Stimulated activated CD4-positive, alpha-beta T cell treated with anti-CD3 and anti-CD28 coated beads, Interleukin-12 subunit alpha, Interleukin-12 subunit beta, amount 100 ng/mL, for 24 hours (primary cell): ENCODE results near the gene ITGAE.
"Not testable (repeated sequence)": the region's sequence is repeated elsewhere in the genome, so short reads cannot be mapped to it uniquely, and the experiment has no call there.

ENCODE experiments used
- DNase-seq, 2 experiments: peaks; one replicate each; pipeline ENCODE4 v3.0.0-alpha.2; 2020; ENCODE audit warnings: low read depth in 2 of 2

Gene ITGAE

DNA sequence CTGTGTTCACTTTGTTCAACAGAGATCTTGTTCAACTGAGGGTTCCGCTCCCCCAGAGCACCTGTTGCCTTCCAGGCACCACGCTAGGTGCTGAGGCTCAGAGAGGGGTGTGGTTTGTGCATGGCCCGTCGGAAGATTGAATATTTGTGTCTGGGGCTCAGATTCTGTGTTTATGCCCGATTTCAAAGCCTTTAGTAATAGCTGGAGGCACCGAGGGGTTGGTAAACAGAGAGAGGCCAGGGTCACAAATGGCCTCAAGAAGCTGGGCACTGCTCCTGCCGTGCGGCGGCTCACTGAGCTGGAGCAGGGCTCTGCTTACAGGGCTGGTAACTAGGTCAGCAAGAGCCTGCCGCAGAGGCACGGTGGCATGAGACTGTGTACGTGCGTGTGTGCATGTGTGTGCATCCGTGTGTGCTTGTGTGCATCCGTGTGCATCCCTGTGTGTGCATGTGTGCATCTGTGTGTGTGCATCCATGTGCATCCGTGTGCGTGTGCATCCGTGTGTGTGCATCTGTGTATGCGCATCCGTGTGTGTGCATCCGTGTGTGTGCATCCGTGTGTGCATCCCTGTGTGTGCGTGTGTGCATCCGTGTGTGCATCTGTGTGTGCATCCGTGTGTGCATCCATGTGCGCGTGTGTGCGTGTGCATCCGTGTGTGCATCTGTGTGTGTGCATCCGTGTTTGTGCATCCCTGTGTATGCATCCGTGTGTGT, 5.4 kb downstream of the ITGAE start:
- no peak for DNase-seq

- DNase-seq, result no peak
Measured at GRCh38 chr17:3794557-3795389, 6.2 kb downstream of the ITGAE start.

GRCh38 chr17:3794152-3794551, 6.8 kb downstream of the ITGAE start:
- not testable (repeated sequence) for DNase-seq

- DNase-seq, result not testable (repeated sequence)
Measured at GRCh38 chr17:3793258-3793657, 7.7 kb downstream of the ITGAE start.

DNA sequence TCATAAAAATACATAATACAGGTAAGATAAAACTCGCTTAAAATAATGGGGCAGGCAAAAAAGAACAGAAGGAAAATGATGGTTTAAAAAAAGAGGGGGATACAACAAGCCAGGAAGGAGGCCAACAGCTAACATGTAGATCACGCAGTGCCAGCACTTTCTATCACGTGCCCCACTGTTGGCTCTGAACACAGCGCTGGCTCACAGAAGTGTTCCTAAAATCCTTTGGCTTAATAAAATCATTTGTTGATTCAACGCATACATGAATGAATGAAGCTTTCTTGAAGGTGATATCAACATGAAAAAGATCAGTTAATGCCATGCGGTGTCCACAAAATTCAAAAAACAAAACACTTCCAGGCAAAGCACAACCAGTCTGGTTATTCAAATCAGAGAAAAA, 8.5 kb downstream of the ITGAE start:
- no peak for DNase-seq

DNA sequence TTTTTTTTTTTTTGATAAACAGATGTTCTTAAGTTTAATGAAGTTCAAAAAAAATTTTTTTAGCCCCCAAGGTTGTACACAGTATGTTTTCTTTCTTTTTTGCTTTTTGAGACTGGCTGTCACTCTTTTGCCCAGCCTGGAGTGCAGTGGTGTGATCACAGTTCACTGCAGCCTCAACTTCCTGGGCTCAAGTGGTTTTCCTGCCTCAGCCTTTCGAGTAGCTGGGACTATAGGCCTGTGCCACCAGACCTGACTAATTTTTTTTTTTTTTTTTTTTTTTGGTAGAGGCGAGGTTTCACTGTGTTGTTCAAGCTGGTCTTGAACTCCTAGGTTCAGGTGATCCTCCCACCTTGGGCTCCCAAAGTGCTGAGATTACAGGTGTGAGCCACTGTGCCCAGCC, 12.8 kb downstream of the ITGAE start:
- DNase-seq, result no peak

DNA sequence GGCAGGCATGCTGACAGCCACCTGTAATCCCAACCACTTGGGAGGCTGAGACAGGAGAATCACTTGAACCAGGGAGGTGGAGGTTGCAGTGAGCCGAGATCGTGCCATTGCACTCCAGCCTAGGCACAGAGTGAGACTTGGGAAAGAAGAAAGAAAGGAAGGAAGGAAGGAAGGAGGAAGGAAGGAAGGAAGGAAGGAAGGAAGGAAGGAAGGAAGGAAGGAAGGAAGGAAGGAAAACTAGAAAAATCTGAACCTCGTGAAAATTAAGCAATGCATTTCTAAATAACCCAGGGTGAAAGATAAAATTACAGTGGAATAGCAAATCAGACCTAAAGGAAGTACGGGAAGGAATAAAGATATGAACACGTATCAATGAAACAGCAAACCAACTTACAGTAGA, 15.7 kb downstream of the ITGAE start:
- not testable (repeated sequence) for DNase-seq

GRCh38 chr17:3782751-3783150, 18.2 kb downstream of the ITGAE start:
- no peak for DNase-seq

DNA sequence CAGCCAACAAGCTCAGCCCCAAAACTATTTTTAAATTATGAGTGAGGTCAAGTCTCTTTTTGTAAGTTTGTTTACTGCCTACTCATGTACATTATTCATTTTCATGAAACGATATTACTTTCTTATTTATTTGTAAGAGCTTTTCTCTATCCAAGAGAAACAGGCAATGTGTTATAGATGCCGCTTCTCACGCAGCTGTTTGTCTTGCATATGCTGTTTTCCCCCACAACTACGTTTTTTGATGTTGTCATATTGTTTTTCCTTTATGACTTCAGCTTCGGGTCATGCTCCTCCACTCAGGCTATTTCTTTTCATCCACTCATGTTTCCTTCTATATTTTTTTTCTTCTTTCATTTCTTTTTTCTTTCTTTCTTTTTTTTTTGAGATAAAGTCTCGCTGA, 20.0 kb downstream of the ITGAE start:
- no peak for DNase-seq

GRCh38 chr17:3777366-3778120, 23.4 kb downstream of the ITGAE start:
- DNase-seq, result no peak

- DNase-seq, result no peak
Measured at GRCh38 chr17:3773966-3774365, 27.0 kb downstream of the ITGAE start.

DNA sequence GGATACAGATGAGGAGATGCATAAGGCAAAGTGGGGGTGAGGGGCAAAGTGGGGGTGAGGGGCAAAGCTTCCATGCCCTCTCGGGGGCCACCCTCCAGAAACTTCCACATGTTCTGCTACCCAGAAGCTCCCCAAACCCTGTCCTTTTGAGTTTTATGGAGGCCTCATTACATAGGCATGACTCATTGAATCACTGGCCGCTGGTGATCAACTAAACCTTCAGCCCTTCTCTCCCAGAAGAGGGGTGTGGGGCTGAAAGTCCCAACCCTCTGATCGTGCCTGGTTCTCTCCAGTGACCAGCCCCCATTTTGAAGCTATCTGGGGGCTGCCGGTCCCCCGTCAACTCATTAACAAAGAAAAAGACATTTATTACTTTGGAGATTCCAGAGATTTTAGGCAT, 27.5 kb downstream of the ITGAE start:
- no peak for DNase-seq

GRCh38 chr17:3772764-3773163, 28.2 kb downstream of the ITGAE start:
- DNase-seq, result no peak

DNA sequence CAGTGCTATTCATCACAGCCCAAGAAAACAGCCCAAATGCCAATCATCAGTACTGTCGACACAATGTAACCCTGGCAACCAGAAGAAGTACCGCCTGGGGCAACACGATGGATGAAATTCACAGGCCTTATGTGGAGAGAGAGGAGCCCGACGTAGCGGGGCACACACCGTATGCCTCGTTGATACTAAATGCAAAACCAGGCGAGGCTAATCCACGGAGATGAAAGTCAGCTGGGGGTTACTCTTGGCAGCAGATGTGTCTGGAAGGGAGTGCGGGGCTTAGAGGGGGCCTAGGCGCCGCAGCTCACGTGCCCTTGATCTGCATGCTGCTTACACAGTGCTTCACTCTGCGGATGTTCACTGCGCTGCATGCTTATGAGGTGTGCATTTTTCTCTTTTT, 29.8 kb downstream of the ITGAE start:
- no peak for DNase-seq

- no peak for DNase-seq
Measured at GRCh38 chr17:3770466-3770865, 30.5 kb downstream of the ITGAE start.

- DNase-seq, result no peak
Measured at GRCh38 chr17:3768769-3769168, 32.2 kb downstream of the ITGAE start.

GRCh38 chr17:3768341-3768740, 32.6 kb downstream of the ITGAE start:
- no peak for DNase-seq

DNA sequence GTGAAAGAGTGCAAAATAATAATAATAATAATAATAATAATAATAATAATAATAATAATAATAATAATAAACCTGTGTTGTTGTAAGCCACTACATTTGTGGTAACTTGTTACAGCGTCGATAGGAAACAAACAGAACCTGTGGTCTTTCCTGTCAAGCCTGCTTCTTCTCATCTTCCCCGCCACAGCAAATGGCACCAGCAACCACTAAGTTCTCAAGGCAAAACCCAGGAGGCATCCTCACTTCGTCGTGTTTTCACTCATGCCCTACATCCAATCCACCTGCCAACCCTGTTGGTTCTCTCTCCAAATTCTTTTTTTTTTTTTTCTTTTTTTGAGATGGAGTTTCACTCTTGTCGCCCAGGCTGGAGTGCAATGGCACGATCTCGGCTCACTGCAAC, 34.2 kb downstream of the ITGAE start:
- no peak for DNase-seq

DNA sequence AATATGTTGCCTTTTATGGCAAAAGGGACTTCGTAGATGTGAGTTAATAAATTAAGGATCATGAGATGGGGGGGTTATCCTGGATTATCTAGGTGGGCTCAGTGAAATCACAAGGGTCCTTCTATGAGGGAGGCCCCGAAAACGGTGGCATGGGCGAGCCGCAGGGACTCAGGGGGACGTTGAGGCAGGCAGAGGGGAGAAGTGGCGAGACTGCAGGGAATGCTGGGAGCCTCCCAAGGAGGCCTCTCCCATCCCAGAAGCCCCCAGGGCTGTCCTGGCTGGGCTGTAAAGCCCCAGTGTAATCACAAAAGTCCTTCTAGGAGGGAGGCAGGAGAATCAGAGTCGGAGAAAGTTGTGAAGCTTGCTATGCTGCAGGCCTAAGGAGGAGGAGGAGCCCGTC, 35.0 kb downstream of the ITGAE start:
- DNase-seq, result no peak

DNA sequence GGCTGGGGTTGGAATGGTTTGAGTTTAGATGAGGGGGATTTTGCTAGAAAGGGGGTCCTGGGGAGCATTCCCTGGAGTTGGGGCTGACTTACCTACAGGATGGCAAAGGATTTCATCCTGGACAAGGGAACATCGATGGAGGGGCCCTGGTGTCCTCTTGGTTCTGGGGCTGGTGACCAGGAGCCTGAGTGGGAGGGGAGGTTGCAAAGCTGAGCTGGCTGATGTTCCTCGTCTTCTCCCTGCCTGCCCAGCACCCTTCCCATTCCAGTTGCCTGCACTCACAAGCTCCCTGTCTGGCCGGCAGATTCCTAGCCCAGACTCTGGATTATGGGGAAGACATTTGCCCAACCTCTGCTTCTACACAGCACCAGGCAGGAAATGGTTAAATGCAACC, 37.2 kb downstream of the ITGAE start:
- no peak for DNase-seq

GRCh38 chr17:3762922-3763776, 37.8 kb downstream of the ITGAE start:
- no peak for DNase-seq

DNA sequence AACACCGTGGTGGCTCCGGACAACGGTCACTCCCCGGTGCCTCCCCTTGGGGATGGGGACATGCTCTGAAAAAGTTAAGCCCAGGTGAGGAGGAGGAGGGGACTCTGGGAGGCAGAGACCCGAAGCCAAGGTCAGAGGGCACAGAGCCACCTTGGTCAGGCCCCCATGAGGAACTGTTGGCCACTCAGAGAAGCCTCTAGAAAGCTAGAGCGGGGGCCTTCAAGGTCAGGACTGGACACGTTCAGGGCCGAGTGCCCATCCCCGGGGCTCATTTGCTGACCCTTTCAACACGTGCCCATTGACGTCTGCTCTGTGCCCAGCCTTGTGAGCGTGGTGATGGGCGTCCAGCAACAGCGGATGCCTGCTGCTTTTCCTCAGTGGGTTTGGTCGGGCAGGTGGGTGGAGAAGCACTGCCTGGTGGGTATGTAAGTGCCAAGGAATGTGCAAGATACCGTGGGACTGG, 39.0 kb downstream of the ITGAE start:
- DNase-seq, result no peak
